Heart left ventricle (tissue), 16 donors: ENCODE data around the gene KIDINS220. TPM values are rescaled to one million over a fixed set of nuclear protein-coding genes. Genes with fewer than 3 reads are reported as not detected.

Source experiments
- ATAC-seq, 4 donors: fragments of 200-7000 bp; cut with Tn5 transposase; one replicate each; pipeline ENCODE4 v1.9.1; 2020 to 2022; ENCODE audit warnings: moderate library complexity in 4 of 4, mild to moderate bottlenecking in 3 of 4, moderate number of reproducible peaks in 1 of 4
- DNase-seq, 5 donors: peaks; one replicate each; pipeline ENCODE4 v3.0.0-alpha.2; 2020
- H3K27ac ChIP-seq, 12 donors: fragments of 200-600 bp; sonication (generic) in 4 of 12; one replicate each; pipeline versions ENCODE4 v1.5.0 to v1.8.0; 2016 to 2022; ENCODE audit warnings: mild to moderate bottlenecking in 2 of 12
- H3K27me3 ChIP-seq, 9 donors: fragments of 200-600 bp; sonication (generic) in 2 of 9; one replicate each; pipeline versions ENCODE4 v1.5.1 to v1.8.0; 2016 to 2022; ENCODE audit warnings: mild to moderate bottlenecking in 3 of 9
- H3K36me3 ChIP-seq, 9 donors: fragments of 200-600 bp; sonication (generic) in 2 of 9; one replicate each; pipeline versions ENCODE4 v1.5.0 to v1.8.0; 2018 to 2022; ENCODE audit warnings: mild to moderate bottlenecking in 2 of 9
- H3K4me1 ChIP-seq, 12 donors: fragments of 200-600 bp; sonication (generic) in 4 of 12; one replicate each; pipeline versions ENCODE4 v1.5.0 to v1.8.0; 2016 to 2022; ENCODE audit warnings: mild to moderate bottlenecking in 3 of 12
- H3K4me3 ChIP-seq, 12 donors: fragments of 200-600 bp; sonication (generic) in 4 of 12; one replicate each; pipeline versions ENCODE4 v1.5.0 to v1.8.0; 2017 to 2022; ENCODE audit warnings: mild to moderate bottlenecking in 9 of 12, moderate library complexity in 4 of 12
- H3K9me3 ChIP-seq, 12 donors: fragments of 200-600 bp; sonication (generic) in 4 of 12; one replicate each; pipeline versions ENCODE4 v1.5.0 to v1.8.0; 2016 to 2022; ENCODE audit warnings: mild to moderate bottlenecking in 1 of 12
- CTCF ChIP-seq, 12 donors: fragments of 200-600 bp; sonication (generic) in 4 of 12; IDR thresholded peaks; one replicate each; pipeline versions ENCODE4 v1.5.0 to v1.8.0; 2018 to 2022; ENCODE audit warnings: antibody characterized with exemption in 12 of 12, mild to moderate bottlenecking in 5 of 12
- POLR2A ChIP-seq, 2 donors: fragments of 450-650 bp; IDR thresholded peaks; one replicate each; pipeline ENCODE4 v1.6.1; 2017; ENCODE audit warnings: antibody characterized with exemption in 2 of 2, mild to moderate bottlenecking in 2 of 2, moderate library complexity in 2 of 2
- WGBS, 4 donors: extraction: QIAGEN DNeasy Blood & Tissue Kit in 2 of 4; methylation state at CpG; one replicate each; pipeline versions ENCODE4 v1.1.5 to v1.1.7; 2013 to 2018; 5-methylcytosine and 5-hydroxymethylcytosine counted together
- intact Hi-C, 10 donors: fragments of 100-400 bp; cut with DNase I; formaldehyde crosslinking; loops; one replicate each; pipeline versions ENCODE4 v1.11.1 to v1.14.2; 2022
- polyA plus RNA-seq, 2 donors: library from polyadenylated mRNA; stranded (reverse); fragments of 200-250 nt; gene quantifications; one replicate each; pipeline ENCODE4 v1.2.3, GENCODE V29; 2013
- total RNA-seq, 9 donors: library from RNA; depleted of rRNA in 2 of 9; stranded (reverse); fragments of >200 nt in 2 of 9; fragmentation: NEBNext Ultra II Directional in 3 of 9; extraction: Animal tissue kit (Norgen Biotek cat#: 25700) in 3 of 9; gene quantifications; one replicate each; pipeline versions ENCODE4 v1.1.0 to v1.2.4, GENCODE V29; 2016 to 2023
- donor health status: ischemic (EF 13 %, LVEDD 7.1; RV severe dilation, severe dysfunction).
- donor health status: healthy with polysubstance abuse.
- donor health status: DM: no; HTN: yes; CAD: no.
- donor health status: DM: no; HTN: no; CAD: no.
- donor health status: ischemic (EF 25% LVEDD 6.9; RV normal size, moderate dysfunction).
- donor health status: ischemic (EF 25% LVEDD 5.7; RV mildly dilated, moderate dysfunction).
- donor health status: healthy.
- donor health status: DM: yes; HTN: yes; CAD: no.
- donor health status: ischemic (EF 35%, LVEDD 5.7; RV mildly dilated, moderate dysfunction).
- donor health status: nonischemic (EF 11% LVEDD 7.7; RV severe dilation, severe dysfunction).
- donor health status: DM: yes; HTN: yes; CAD: no.
- donor health status: PGD.
- donor health status: ischemic (EF 29% LVEDD 5.4; RV normal size, mild dysfunction).
- donor health status: nonischemic (EF 23%, LVEDD 6.1; RV moderate dilation, normal function).

The KIDINS220 gene
- total and polyA plus RNA-seq, 11 donors: 22.7 to 108 (median 74.5) TPM

- H3K4me3 ChIP-seq: no peak overlapping the region
- ATAC-seq (no peak), DNase-seq (no peak)
- intact Hi-C loops: no loop called here
- H3K27me3 ChIP-seq: no peaks in the 10 kb centered on the region
- H3K9me3 ChIP-seq: no peaks in the 10 kb centered on the region
- TF ChIP-seq POLR2A (IDR thresholded peaks at IDR 0.05) (no peak), CTCF (IDR thresholded peaks at IDR 0.05) (no peak)
- peaks cover 0 to 5% (median 0%) of the 10 kb centered on the region in 12 donors for H3K4me1 ChIP-seq
- H3K36me3 ChIP-seq: peaks cover 0 to 13% (median 0%) of the 10 kb centered on the region in 9 donors
- H3K27ac ChIP-seq: peak overlapping the region in 2 of 12 donors; percentile 26 to 47
- WGBS, 4 donors: 36 to 61% (median 51%) methylated on average over 1 of the region's 1 CpG
These were observed 21.5 kb upstream of the KIDINS220 start for GRCh38 chr2:8858910-8859309.

- H3K4me3 ChIP-seq: no peak overlapping the region
- peaks cover 0 to 5% (median 0%) of the 10 kb centered on the region in 12 donors for H3K4me1 ChIP-seq
- peaks cover 0 to 8% (median 0%) of the 10 kb centered on the region in 9 donors for H3K36me3 ChIP-seq
- no peak for TF ChIP-seq POLR2A (IDR thresholded peaks at IDR 0.05)
- no peak for TF ChIP-seq CTCF (IDR thresholded peaks at IDR 0.05)
- DNase-seq (no peak), ATAC-seq (no peak)
- peak overlapping the region in 5 of 12 donors; percentile 6 to 48 (median 21) for H3K27ac ChIP-seq
- H3K9me3 ChIP-seq: no peaks in the 10 kb centered on the region
- no peaks in the 10 kb centered on the region for H3K27me3 ChIP-seq
- intact Hi-C loops: no loop called here
- 90 to 96% (median 93%) methylated on average over 7 of the region's 7 CpGs for WGBS, 4 donors
These were observed 20.9 kb upstream of the KIDINS220 start for GRCh38 chr2:8858264-8858663.

GRCh38 chr2:8857709-8858108 is 20.3 kb upstream of the KIDINS220 start:
- ATAC-seq: peak in 2 of 4 donors; percentile 81 to 91
- 76 to 84% (median 78%) methylated on average over 11 of the region's 11 CpGs for WGBS, 4 donors
- peak in 3 of 5 donors; percentile 26 to 34 (median 31) for DNase-seq
- Histone ChIP-seq H3K9me3 (no peaks in the 10 kb centered on the region), H3K36me3 (peaks cover 0 to 8% (median 0%) of the 10 kb centered on the region in 9 donors), H3K4me3 (no peak overlapping the region), H3K27me3 (no peaks in the 10 kb centered on the region), H3K27ac (peak overlapping the region in 6 of 12 donors; percentile 6 to 48 (median 44)), H3K4me1 (peaks cover 0 to 5% (median 0%) of the 10 kb centered on the region in 12 donors)
- TF ChIP-seq POLR2A (IDR thresholded peaks at IDR 0.05) (no peak), CTCF (IDR thresholded peaks at IDR 0.05) (no peak)
- intact Hi-C loops: no loop called here

GRCh38 chr2:8856176-8856575 is 18.8 kb upstream of the KIDINS220 start:
- 94 to 98% (median 96%) methylated on average over 2 of the region's 2 CpGs for WGBS, 4 donors
- no peak for DNase-seq
- Histone ChIP-seq H3K36me3 (peaks cover 0 to 5% (median 0%) of the 10 kb centered on the region in 9 donors), H3K27ac (no peak overlapping the region), H3K27me3 (no peaks in the 10 kb centered on the region), H3K4me3 (no peak overlapping the region), H3K4me1 (peaks cover 0 to 5% (median 0%) of the 10 kb centered on the region in 12 donors), H3K9me3 (no peaks in the 10 kb centered on the region)
- TF ChIP-seq CTCF (IDR thresholded peaks at IDR 0.05): no peak
- TF ChIP-seq POLR2A (IDR thresholded peaks at IDR 0.05): no peak
- intact Hi-C loops: no loop called here
- ATAC-seq: no peak
